Endothelial cell (in vitro differentiated cells): ENCODE measurements around the gene PI4K2A. TPM values are rescaled to one million over a fixed set of nuclear protein-coding genes. Genes with fewer than 3 reads are reported as not detected.
"Not testable (repeated sequence)": the region's sequence is repeated elsewhere in the genome, so short reads cannot be mapped to it uniquely, and the experiment has no call there.

Experiments
- DNase-seq: peaks from one replicate; pipeline ENCODE4 v3.0.0; 2021; ENCODE audit warnings: low spot score
- H3K27ac Mint-ChIP-seq: one replicate; pipeline ENCODE4 v1.8.0; 2021; ENCODE audit warnings: mixed read lengths, inconsistent platforms; ENCODE audit not compliant: unreplicated experiment
- H3K27me3 Mint-ChIP-seq: one replicate; pipeline ENCODE4 v1.8.0; 2021; ENCODE audit warnings: mild to moderate bottlenecking, moderate library complexity, mixed read lengths, inconsistent platforms; ENCODE audit not compliant: unreplicated experiment
- H3K36me3 Mint-ChIP-seq: one replicate; pipeline ENCODE4 v1.8.0; 2021; ENCODE audit warnings: mild to moderate bottlenecking, low read depth, mixed read lengths, inconsistent platforms; ENCODE audit not compliant: unreplicated experiment
- H3K4me1 Mint-ChIP-seq: one replicate; pipeline ENCODE4 v1.8.0; 2021; ENCODE audit warnings: mild to moderate bottlenecking, mixed read lengths, inconsistent platforms; ENCODE audit not compliant: unreplicated experiment
- H3K4me3 Mint-ChIP-seq: one replicate; pipeline ENCODE4 v1.8.0; 2021; ENCODE audit warnings: mild to moderate bottlenecking, mixed read lengths, inconsistent platforms; ENCODE audit not compliant: unreplicated experiment
- H3K9me3 Mint-ChIP-seq: one replicate; pipeline ENCODE4 v1.8.0; 2021; ENCODE audit warnings: mixed read lengths, inconsistent platforms; ENCODE audit not compliant: unreplicated experiment
- CTCF ChIP-seq: fragments of 200-600 bp; sonication (generic); IDR thresholded peaks from one replicate; pipeline ENCODE4 v1.5.0; 2021; ENCODE audit warnings: antibody characterized with exemption; ENCODE audit not compliant: unreplicated experiment
- total RNA-seq: library from RNA; stranded (reverse); fragmentation: NEBNext Ultra II Directional; extraction: Animal tissue kit (Norgen Biotek cat#: 25700); gene quantifications from one replicate; pipeline ENCODE4 v1.2.1, GENCODE V29; 2021; ENCODE audit not compliant: unreplicated experiment

PI4K2A gene
- total RNA-seq, 1 donor from 2014 or later = 35.4 TPM

- peak overlapping the region; percentile 99 for H3K4me3 Mint-ChIP-seq
- H3K9me3 Mint-ChIP-seq = no peaks in the 10 kb centered on the region
These were observed 669 bp downstream of the PI4K2A start for GRCh38 chr10:97640868-97641811.

GRCh38 chr10:97642471-97643159, 2.1 kb downstream of the PI4K2A start:
- Mint-ChIP-seq H3K4me1 (peaks cover 21% of the 10 kb centered on the region), H3K36me3 (peaks cover 20% of the 10 kb centered on the region), H3K27ac (peak overlapping the region; percentile 78), H3K4me3 (peak overlapping the region; percentile 99)
- not testable (repeated sequence) for H3K27me3 Mint-ChIP-seq, DNase-seq, H3K9me3 Mint-ChIP-seq

More at GRCh38 chr10:97640868-97641811, 669 bp downstream of the PI4K2A start:
- TF ChIP-seq CTCF = no peak
- H3K4me1 Mint-ChIP-seq = peaks cover 21% of the 10 kb centered on the region
- peak overlapping the region; percentile 97 for H3K27ac Mint-ChIP-seq
- DNase-seq = peak; percentile 50
- peaks cover 16% of the 10 kb centered on the region for H3K36me3 Mint-ChIP-seq
- H3K27me3 Mint-ChIP-seq = peaks cover 3% of the 10 kb centered on the region

- no peak for TF ChIP-seq CTCF
- H3K27me3 Mint-ChIP-seq = peaks cover 3% of the 10 kb centered on the region
- H3K4me1 Mint-ChIP-seq = peaks cover 24% of the 10 kb centered on the region
- H3K27ac Mint-ChIP-seq = peak overlapping the region; percentile 78
- no peaks in the 10 kb centered on the region for H3K9me3 Mint-ChIP-seq
- peaks cover 22% of the 10 kb centered on the region for H3K36me3 Mint-ChIP-seq
- DNase-seq = no peak
- H3K4me3 Mint-ChIP-seq = peak overlapping the region; percentile 65
These were observed 3.0 kb downstream of the PI4K2A start for GRCh38 chr10:97643441-97643985.

GRCh38 chr10:97644936-97645335, 4.5 kb downstream of the PI4K2A start:
- no peak for DNase-seq
- H3K4me1 Mint-ChIP-seq = peaks cover 30% of the 10 kb centered on the region
- TF ChIP-seq CTCF = no peak
- H3K27me3 Mint-ChIP-seq = peaks cover 5% of the 10 kb centered on the region
- H3K36me3 Mint-ChIP-seq = peaks cover 29% of the 10 kb centered on the region
- H3K27ac Mint-ChIP-seq = no peak overlapping the region
- no peaks in the 10 kb centered on the region for H3K9me3 Mint-ChIP-seq
- no peak overlapping the region for H3K4me3 Mint-ChIP-seq

GRCh38 chr10:97647556-97647955, 7.1 kb downstream of the PI4K2A start:
- Mint-ChIP-seq H3K27ac (no peak overlapping the region), H3K4me3 (no peak overlapping the region), H3K27me3 (peaks cover 2% of the 10 kb centered on the region), H3K36me3 (peaks cover 32% of the 10 kb centered on the region), H3K4me1 (peaks cover 17% of the 10 kb centered on the region), H3K9me3 (no peaks in the 10 kb centered on the region)
- no peak for TF ChIP-seq CTCF
- DNase-seq = no peak
